Measurements from ENCODE around the gene LSM6. TPM values are rescaled to one million over a fixed set of nuclear protein-coding genes. Genes with fewer than 3 reads are reported as not detected.

The LSM6 gene
- total RNA-seq, 3 donors from 2014 or later = 18.9 to 27.1 (median 22.2) TPM

DNA sequence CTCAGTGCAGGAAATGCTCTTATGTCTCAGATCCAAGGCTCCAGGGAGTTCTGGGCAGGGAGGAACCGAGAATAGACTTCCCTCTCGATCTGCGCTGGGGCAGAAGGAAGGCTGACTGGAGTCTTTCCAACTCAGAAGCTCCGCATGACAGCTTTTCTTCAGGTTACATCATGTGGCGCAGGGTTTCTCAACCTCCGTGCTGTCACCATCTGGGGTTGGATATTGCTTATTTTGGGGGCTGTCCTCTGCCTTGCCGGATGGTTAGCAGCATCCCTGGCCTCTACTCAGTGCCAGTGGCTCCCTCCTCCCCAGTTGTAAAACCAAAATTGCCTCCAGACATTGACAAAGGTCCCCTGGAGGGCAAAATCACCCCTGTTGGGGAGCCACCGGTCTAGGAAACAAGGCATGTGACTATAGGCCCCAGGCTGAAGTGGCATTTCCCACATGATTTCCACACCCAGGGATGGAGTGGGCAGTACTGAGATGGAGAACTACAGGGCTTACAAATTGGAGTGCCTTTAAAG lies 60.2 kb downstream of the LSM6 start:
- ATAC-seq = peak; percentile 26
- TF ChIP-seq, protein P1, sequence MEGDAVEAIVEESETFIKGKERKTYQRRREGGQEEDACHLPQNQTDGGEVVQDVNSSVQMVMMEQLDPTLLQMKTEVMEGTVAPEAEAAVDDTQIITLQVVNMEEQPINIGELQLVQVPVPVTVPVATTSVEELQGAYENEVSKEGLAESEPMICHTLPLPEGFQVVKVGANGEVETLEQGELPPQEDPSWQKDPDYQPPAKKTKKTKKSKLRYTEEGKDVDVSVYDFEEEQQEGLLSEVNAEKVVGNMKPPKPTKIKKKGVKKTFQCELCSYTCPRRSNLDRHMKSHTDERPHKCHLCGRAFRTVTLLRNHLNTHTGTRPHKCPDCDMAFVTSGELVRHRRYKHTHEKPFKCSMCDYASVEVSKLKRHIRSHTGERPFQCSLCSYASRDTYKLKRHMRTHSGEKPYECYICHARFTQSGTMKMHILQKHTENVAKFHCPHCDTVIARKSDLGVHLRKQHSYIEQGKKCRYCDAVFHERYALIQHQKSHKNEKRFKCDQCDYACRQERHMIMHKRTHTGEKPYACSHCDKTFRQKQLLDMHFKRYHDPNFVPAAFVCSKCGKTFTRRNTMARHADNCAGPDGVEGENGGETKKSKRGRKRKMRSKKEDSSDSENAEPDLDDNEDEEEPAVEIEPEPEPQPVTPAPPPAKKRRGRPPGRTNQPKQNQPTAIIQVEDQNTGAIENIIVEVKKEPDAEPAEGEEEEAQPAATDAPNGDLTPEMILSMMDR (IDR thresholded peaks at IDR 0.05) = no peak
- no peak for DNase-seq
- Histone ChIP-seq H3K9me3 (no peaks in the 10 kb centered on the region), H3K36me3 (ENCODE audit: low read depth) (no peaks in the 10 kb centered on the region), H3K4me1 (ENCODE audit: low read depth) (no peaks in the 10 kb centered on the region), H3K4me3 (no peak overlapping the region)
- intact Hi-C loops (cut with DNase I, micrococcal nuclease) = no loop called here

DNA sequence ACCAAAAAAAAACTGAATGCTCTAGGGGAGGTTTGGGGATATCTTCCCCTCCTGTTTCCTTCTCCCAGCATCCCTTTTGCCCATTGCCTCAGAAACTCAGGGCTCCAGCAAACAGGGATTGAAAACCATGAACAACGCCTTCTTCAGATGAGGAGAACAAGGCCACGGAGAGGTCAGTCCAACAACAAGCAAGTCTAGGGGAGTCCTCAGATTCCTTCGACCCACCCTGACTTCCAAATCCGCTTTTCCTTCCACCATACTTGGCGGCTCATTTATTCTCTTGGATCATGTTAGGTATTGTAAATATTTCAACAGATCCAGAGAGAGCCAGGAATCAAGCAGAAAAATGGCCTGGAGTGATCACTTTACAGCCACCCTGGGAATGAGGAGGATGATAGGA lies 60.7 kb downstream of the LSM6 start:
- no peak for DNase-seq
- no peak overlapping the region for H3K4me3 ChIP-seq
- no peaks in the 10 kb centered on the region for H3K9me3 ChIP-seq
- no peaks in the 10 kb centered on the region for H3K4me1 ChIP-seq (ENCODE audit: low read depth)
- H3K36me3 ChIP-seq (ENCODE audit: low read depth) = no peaks in the 10 kb centered on the region
- ATAC-seq = no peak
- intact Hi-C loops (cut with DNase I, micrococcal nuclease) = no loop called here
- TF ChIP-seq, protein P1 (IDR thresholded peaks at IDR 0.05) = no peak

DNA sequence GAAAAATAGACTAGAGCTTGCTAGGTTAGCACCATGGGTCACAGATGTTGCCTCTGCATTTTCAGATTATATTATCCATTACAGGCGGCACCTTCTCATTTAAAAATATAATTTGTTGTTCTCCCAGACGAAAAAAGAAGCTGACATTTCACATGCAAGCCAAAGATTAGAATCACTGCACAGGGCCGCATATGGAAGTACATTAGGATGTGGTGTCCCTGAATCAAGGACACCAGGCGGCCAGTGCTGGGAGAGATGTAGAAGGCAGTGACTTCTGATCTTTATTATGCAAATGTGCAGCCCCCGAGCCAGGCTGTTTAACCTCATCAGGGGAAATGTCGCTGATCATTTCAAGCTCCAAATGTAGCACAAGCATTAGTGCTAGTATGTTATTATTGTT lies 61.6 kb downstream of the LSM6 start:
- ATAC-seq = no peak
- DNase-seq = no peak
- TF ChIP-seq, protein P1 (IDR thresholded peaks at IDR 0.05) = no peak
- Histone ChIP-seq H3K4me1 (ENCODE audit: low read depth) (peaks cover 6% of the 10 kb centered on the region), H3K9me3 (no peaks in the 10 kb centered on the region), H3K4me3 (no peak overlapping the region), H3K36me3 (ENCODE audit: low read depth) (no peaks in the 10 kb centered on the region)
- intact Hi-C loops (cut with DNase I, micrococcal nuclease) = no loop called here

DNA sequence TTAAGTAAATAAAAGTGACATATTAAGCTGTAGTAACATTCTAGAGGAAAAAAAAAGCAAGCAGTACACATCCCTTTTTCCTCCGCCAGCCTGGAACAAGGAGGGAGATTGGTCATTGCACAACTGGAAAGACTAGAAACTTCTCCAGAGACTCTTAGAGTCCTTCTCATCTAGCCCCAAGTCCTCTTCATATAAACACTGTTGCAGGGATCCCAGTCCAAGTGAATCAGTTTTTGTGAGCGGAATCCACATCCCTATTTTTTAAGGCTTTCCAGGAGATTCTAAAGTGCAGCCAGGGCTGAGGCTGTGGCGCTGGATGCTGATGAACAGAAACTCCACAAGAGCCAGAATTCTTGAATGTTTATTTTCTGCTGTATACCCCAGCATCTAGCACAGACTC lies 62.6 kb downstream of the LSM6 start:
- Histone ChIP-seq H3K9me3 (no peaks in the 10 kb centered on the region), H3K4me1 (ENCODE audit: low read depth) (peaks cover 10% of the 10 kb centered on the region), H3K36me3 (ENCODE audit: low read depth) (no peaks in the 10 kb centered on the region), H3K4me3 (no peak overlapping the region)
- TF ChIP-seq, protein P1 (IDR thresholded peaks at IDR 0.05) = no peak
- no peak for DNase-seq
- intact Hi-C loops (cut with DNase I, micrococcal nuclease) = no loop called here
- ATAC-seq = no peak

Other genes starting within 250 kb of the LSM6 start
- 10 to 100 TPM; 21.9 to 37.4 (median 29.7) TPM for gene ZNF827, start 236.9 kb upstream of the LSM6 start, total RNA-seq
- under 1 TPM in 2 of 3 donors, not detected in 1; 0.29 to 0.31 TPM for gene REELD1, start 38.8 kb downstream of the LSM6 start, total RNA-seq